Liver (tissue), 9 donors: Measurements from ENCODE around the gene ANKMY2. TPM values are rescaled to one million over a fixed set of nuclear protein-coding genes. Genes with fewer than 3 reads are reported as not detected.

Experiments used
- DNase-seq: peaks from one replicate; pipeline ENCODE4 v3.0.0-alpha.2; 2017; ENCODE audit warnings: low spot score
- H3K27ac ChIP-seq, 2 donors: one replicate each; pipeline ENCODE4 v1.7.0; 2013; ENCODE audit warnings: inconsistent platforms in 2 of 2, low read length in 2 of 2, control low read depth in 1 of 2, low read depth in 1 of 2, mild to moderate bottlenecking in 1 of 2
- H3K27me3 ChIP-seq, 4 donors: one replicate each; pipeline versions ENCODE4 v1.6.1 to v1.7.0; 2013; ENCODE audit warnings: low read length in 3 of 4, inconsistent platforms in 1 of 4, mild to moderate bottlenecking in 1 of 4, moderate library complexity in 1 of 4; ENCODE audit not compliant: control insufficient read depth in 4 of 4, insufficient read depth in 4 of 4
- H3K36me3 ChIP-seq, 4 donors: one replicate each; pipeline versions ENCODE4 v1.6.1 to v1.7.0; 2013; ENCODE audit warnings: low read length in 3 of 4, mild to moderate bottlenecking in 3 of 4, low read depth in 1 of 4, moderate library complexity in 1 of 4; ENCODE audit not compliant: control insufficient read depth in 4 of 4, insufficient read depth in 3 of 4
- H3K4me1 ChIP-seq, 4 donors: one replicate each; pipeline versions ENCODE4 v1.6.1 to v1.7.0; 2013; ENCODE audit warnings: low read length in 3 of 4, mild to moderate bottlenecking in 3 of 4, moderate library complexity in 1 of 4; ENCODE audit not compliant: control insufficient read depth in 4 of 4, insufficient read depth in 4 of 4
- H3K4me3 ChIP-seq, 3 donors: one replicate each; pipeline versions ENCODE4 v1.6.1 to v1.7.0; 2013; ENCODE audit warnings: low read length in 3 of 3, control low read depth in 1 of 3, low read depth in 1 of 3, mild to moderate bottlenecking in 1 of 3
- H3K9ac ChIP-seq, 2 donors: one replicate each; pipeline ENCODE4 v1.7.0; 2013; ENCODE audit warnings: low read length in 2 of 2, mild to moderate bottlenecking in 2 of 2, moderate library complexity in 2 of 2, control low read depth in 1 of 2, low read depth in 1 of 2
- H3K9me3 ChIP-seq, 4 donors: one replicate each; pipeline versions ENCODE4 v1.6.1 to v1.7.0; 2013; ENCODE audit warnings: low read length in 3 of 4; ENCODE audit not compliant: control insufficient read depth in 4 of 4
- ATF3 ChIP-seq: IDR thresholded peaks from 2 replicates; pipeline ENCODE4 v1.6.1; 2016; ENCODE audit warnings: antibody characterized with exemption
- CTCF ChIP-seq: fragments of 150-350 bp; IDR thresholded peaks from 2 replicates; pipeline ENCODE4 v1.5.1; 2017; ENCODE audit warnings: improper control_type of control experiment, low read depth, low read length; ENCODE audit not compliant: missing input control
- EGR1 ChIP-seq, 2 donors: IDR thresholded peaks; 2 replicates each; pipeline ENCODE4 v1.6.1; 2016 to 2018; ENCODE audit warnings: antibody characterized with exemption in 2 of 2, low read depth in 2 of 2
- FOXA2 ChIP-seq: IDR thresholded peaks from 2 replicates; pipeline ENCODE4 v1.6.1; 2016; ENCODE audit warnings: antibody characterized with exemption
- GABPA ChIP-seq, 2 donors: IDR thresholded peaks in 1 of 2; conservative IDR thresholded peaks in 1 of 2; 2 replicates each; pipeline ENCODE4 v1.6.1; 2016; ENCODE audit warnings: antibody characterized with exemption in 2 of 2, mild to moderate bottlenecking in 1 of 2, moderate library complexity in 1 of 2
- HNF4G ChIP-seq: IDR thresholded peaks from 2 replicates; pipeline ENCODE4 v1.6.1; 2016; ENCODE audit warnings: antibody characterized with exemption
- JUND ChIP-seq, 2 donors: IDR thresholded peaks; 2 replicates each; pipeline ENCODE4 v1.6.1; 2016; ENCODE audit warnings: antibody characterized with exemption in 2 of 2
- MAX ChIP-seq: IDR thresholded peaks from 2 replicates; pipeline ENCODE4 v1.6.1; 2016; ENCODE audit warnings: antibody characterized with exemption
- NR2F2 ChIP-seq: IDR thresholded peaks from 2 replicates; pipeline ENCODE4 v1.6.1; 2016; ENCODE audit warnings: antibody characterized with exemption
- RAD21 ChIP-seq, 2 donors: IDR thresholded peaks; 2 replicates each; pipeline ENCODE4 v1.6.1; 2016; ENCODE audit warnings: antibody characterized with exemption in 2 of 2, mild to moderate bottlenecking in 2 of 2
- REST ChIP-seq: IDR thresholded peaks from 2 replicates; pipeline ENCODE4 v1.6.1; 2016; ENCODE audit warnings: antibody characterized with exemption, mild to moderate bottlenecking
- SP1 ChIP-seq: IDR thresholded peaks from 2 replicates; pipeline ENCODE4 v1.6.1; 2018; ENCODE audit warnings: antibody characterized with exemption, mild to moderate bottlenecking
- TAF1 ChIP-seq: conservative IDR thresholded peaks from 2 replicates; pipeline ENCODE4 v1.6.1; 2016; ENCODE audit warnings: antibody characterized with exemption, mild to moderate bottlenecking
- YY1 ChIP-seq: IDR thresholded peaks from 2 replicates; pipeline ENCODE4 v1.6.1; 2016; ENCODE audit warnings: antibody characterized with exemption, mild to moderate bottlenecking
- ZBTB33 ChIP-seq: IDR thresholded peaks from 2 replicates; pipeline ENCODE4 v1.6.1; 2016; ENCODE audit warnings: antibody characterized with exemption
- WGBS: extraction: QIAGEN DNeasy Blood & Tissue Kit; methylation state at CpG from one replicate; pipeline ENCODE4 v1.1.7; 2013; 5-methylcytosine and 5-hydroxymethylcytosine counted together
- polyA plus RNA-seq, 2 donors: library from polyadenylated mRNA; stranded (reverse) in 1 of 2; unstranded in 1 of 2; fragments of 200-250 nt in 1 of 2; fragments of >200 nt in 1 of 2; fragmentation: Nextera tagmentation in 1 of 2; extraction: Ambion mirVana in 1 of 2; gene quantifications; one replicate each; pipeline versions ENCODE4 v1.2.1 to v1.2.3, GENCODE V29; 2013 to 2015
- total RNA-seq, 2 donors: library from RNA; depleted of rRNA; stranded (reverse); fragments of >200 nt; gene quantifications; one replicate each; pipeline ENCODE4 v1.2.3, GENCODE V29; 2014
- donor health status: healthy.
- donor health status: healthy.
- donor health status: healthy.
- donor health status: healthy.
- donor health status: healthy.

Gene ANKMY2
- total RNA-seq (10 to 100 TPM in 1 of 2 donors, 1 to 10 TPM in 1; 6.9 to 11.4 TPM), polyA plus RNA-seq (1 to 10 TPM; 2.7 to 4.0 TPM)

GRCh38 chr7:16645593-16646471 is at the start of gene ANKMY2, which contains the start of gene BZW2:
TSS of gene ANKMY2 (minus strand) at chr7:16645754. CDS start at chr7:16645573, 181 bp downstream.
TSS of gene BZW2 (plus strand) at chr7:16646181. CDS start at chr7:16665444, 19,263 bp downstream.
- Histone ChIP-seq H3K36me3 (no peaks in the 10 kb centered on the region), H3K4me3 (peak within 1 kb of the TSS; percentile 85 to 96 (median 94)), H3K9me3 (no peaks in the 10 kb centered on the region), H3K27me3 (no peaks in the 10 kb centered on the region), H3K4me1 (peaks cover 0 to 21% (median 14%) of the 10 kb centered on the region in 4 donors), H3K27ac (peak within 1 kb of the TSS; percentile 91 to 99), H3K9ac (peak within 1 kb of the TSS; percentile 85 to 88)
- WGBS: under 1% methylated on average over 73 of the region's 73 CpGs
- peak; percentile 94 for DNase-seq
- TF ChIP-seq NR2F2: no peak
- peak in 1 of 2 donors; percentile 20 for TF ChIP-seq RAD21 (IDR thresholded peaks at IDR 0.05)
- TF ChIP-seq TAF1: peak; percentile 96
- TF ChIP-seq EGR1 (IDR thresholded peaks at IDR 0.05; ENCODE audit: low read depth in 2 of 2): peak; percentile 98 to 99
- peak; percentile 77 for TF ChIP-seq REST
- peak; percentile 41 for TF ChIP-seq ATF3
- peak; percentile 50 for TF ChIP-seq ZBTB33
- TF ChIP-seq JUND (IDR thresholded peaks at IDR 0.05): peak in 1 of 2 donors; percentile 44
- no peak for TF ChIP-seq FOXA2
- no peak for TF ChIP-seq CTCF
- TF ChIP-seq MAX: peak; percentile 88
- TF ChIP-seq SP1: peak; percentile 84
- TF ChIP-seq GABPA (IDR thresholded peaks at IDR 0.05 in 1 of 2, conservative IDR thresholded peaks at IDR 0.05 in 1 of 2): peak in 1 of 2 donors; percentile 12
- TF ChIP-seq HNF4G: no peak
- peak; percentile 95 for TF ChIP-seq YY1
